Neural cell (in vitro differentiated cells): Measurements from ENCODE around the gene C21orf91.

Experiments used
- CTCF ChIP-seq: fragments of 450-650 bp; IDR thresholded peaks from 2 replicates; pipeline ENCODE4 v1.5.1; 2014; ENCODE audit warnings: antibody characterized with exemption, mild to moderate bottlenecking, moderate library complexity; ENCODE audit not compliant: poor library complexity, severe bottlenecking
- EP300 ChIP-seq: fragments of 450-650 bp; conservative IDR thresholded peaks from 2 replicates; pipeline ENCODE4 v1.6.1; 2014; ENCODE audit warnings: antibody characterized with exemption, mild to moderate bottlenecking, moderate library complexity; ENCODE audit not compliant: poor library complexity, severe bottlenecking
- EZH2 ChIP-seq: fragments of 200-600, 300-800 bp; shearing (Covaris generic), sonication (generic); IDR thresholded peaks from 2 replicates; pipeline ENCODE4 v1.6.1; 2014; ENCODE audit warnings: antibody characterized with exemption, low read length, borderline replicate concordance, mild to moderate bottlenecking; ENCODE audit not compliant: insufficient read depth, poor library complexity, severe bottlenecking
- MXI1 ChIP-seq: fragments of 450-650 bp; conservative IDR thresholded peaks from 2 replicates; pipeline ENCODE4 v1.6.1; 2014; ENCODE audit warnings: antibody characterized with exemption, mild to moderate bottlenecking; ENCODE audit not compliant: poor library complexity, severe bottlenecking
- RAD21 ChIP-seq: fragments of 450-650 bp; conservative IDR thresholded peaks from 2 replicates; pipeline ENCODE4 v1.6.1; 2014; ENCODE audit warnings: antibody characterized with exemption, mild to moderate bottlenecking, moderate library complexity
- SMC3 ChIP-seq: fragments of 450-650 bp; conservative IDR thresholded peaks from 2 replicates; pipeline ENCODE4 v1.6.1; 2014; ENCODE audit warnings: antibody characterized with exemption, mild to moderate bottlenecking, moderate library complexity; ENCODE audit not compliant: poor library complexity

GRCh38 chr21:17783003-17783402 lies 36.2 kb downstream of the C21orf91 start:
- TF ChIP-seq CTCF, result no peak
- TF ChIP-seq MXI1, result no peak
- TF ChIP-seq SMC3, result no peak
- no peak for TF ChIP-seq EZH2
- no peak for TF ChIP-seq EP300
- TF ChIP-seq RAD21, result no peak
